Peyer's patch (tissue), 4 donors: Measurements from ENCODE around the gene TAS2R13. TPM values are rescaled to one million over a fixed set of nuclear protein-coding genes. Genes with fewer than 3 reads are reported as not detected.

Experiments
- DNase-seq, 3 donors: peaks; one replicate each; pipeline ENCODE4 v3.0.0-alpha.2; 2017 to 2019
- H3K27ac ChIP-seq, 4 donors: fragments of 200-600 bp; sonication (generic); one replicate each; pipeline ENCODE4 v1.5.1; 2016 to 2019
- H3K27me3 ChIP-seq, 2 donors: fragments of 200-600 bp; sonication (generic); one replicate each; pipeline ENCODE4 v1.5.1; 2019
- H3K36me3 ChIP-seq, 3 donors: fragments of 200-600 bp; sonication (generic); one replicate each; pipeline ENCODE4 v1.5.1; 2016 to 2019
- H3K4me1 ChIP-seq, 4 donors: fragments of 200-600 bp; sonication (generic); one replicate each; pipeline ENCODE4 v1.5.1; 2016 to 2019
- H3K4me3 ChIP-seq, 4 donors: fragments of 200-600 bp; sonication (generic); 1 replicate in 3 of 4; 2 replicates in 1 of 4; pipeline ENCODE4 v1.5.1; 2016 to 2019; ENCODE audit warnings: mild to moderate bottlenecking in 1 of 4
- H3K9me3 ChIP-seq, 4 donors: fragments of 200-600 bp; sonication (generic); one replicate each; pipeline ENCODE4 v1.5.1; 2016 to 2019; ENCODE audit warnings: mild to moderate bottlenecking in 1 of 4
- CTCF ChIP-seq, 6 experiments: fragments of 450-650 bp in 4 of 6; fragments of 200-600 bp in 2 of 6; sonication (generic) in 1 of 6; IDR thresholded peaks; one replicate each; pipeline ENCODE4 v1.5.1; 2017 to 2019; ENCODE audit warnings: antibody characterized with exemption in 6 of 6, mild to moderate bottlenecking in 3 of 6, moderate library complexity in 1 of 6
- POLR2A ChIP-seq, 2 donors: fragments of 450-650 bp; IDR thresholded peaks; one replicate each; pipeline ENCODE4 v1.5.1; 2017; ENCODE audit warnings: antibody characterized with exemption in 2 of 2, mild to moderate bottlenecking in 2 of 2, moderate library complexity in 2 of 2
- total RNA-seq, 4 donors: library from RNA; depleted of rRNA; stranded (reverse); fragments of >200 nt; gene quantifications; one replicate each; pipeline ENCODE4 v1.1.0, GENCODE V29; 2016

The TAS2R13 gene
- total RNA-seq, 4 donors from 2014 or later: 1.8 to 7.9 (median 7.2) TPM; not detected in 1

GRCh38 chr12:10941369-10941768 lies 32.0 kb upstream of the TAS2R13 start:
- no peaks in the 10 kb centered on the region for H3K36me3 ChIP-seq
- no peaks in the 10 kb centered on the region for H3K27me3 ChIP-seq
- H3K4me1 ChIP-seq: no peaks in the 10 kb centered on the region
- no peaks in the 10 kb centered on the region for H3K9me3 ChIP-seq
- no peak overlapping the region for H3K4me3 ChIP-seq
- H3K27ac ChIP-seq: no peak overlapping the region
- TF ChIP-seq CTCF (IDR thresholded peaks at IDR 0.05): no peak
- TF ChIP-seq POLR2A (IDR thresholded peaks at IDR 0.05): no peak
- no peak for DNase-seq

- DNase-seq: no peak
- no peaks in the 10 kb centered on the region for H3K9me3 ChIP-seq
- no peaks in the 10 kb centered on the region for H3K27me3 ChIP-seq
- no peaks in the 10 kb centered on the region for H3K36me3 ChIP-seq
- TF ChIP-seq CTCF (IDR thresholded peaks at IDR 0.05) (no peak), POLR2A (IDR thresholded peaks at IDR 0.05) (no peak)
- no peak overlapping the region for H3K4me3 ChIP-seq
- H3K27ac ChIP-seq: no peak overlapping the region
- H3K4me1 ChIP-seq: no peaks in the 10 kb centered on the region
Observed at GRCh38 chr12:10940389-10940788, 31.0 kb upstream of the TAS2R13 start.

- no peaks in the 10 kb centered on the region for H3K36me3 ChIP-seq
- TF ChIP-seq CTCF (IDR thresholded peaks at IDR 0.05) (no peak), POLR2A (IDR thresholded peaks at IDR 0.05) (no peak)
- no peaks in the 10 kb centered on the region for H3K9me3 ChIP-seq
Observed at GRCh38 chr12:10939163-10939562, 29.8 kb upstream of the TAS2R13 start, which contains the start of gene TAS2R14. TAS2R14 (minus strand) TSS chr12:10939263; CDS start chr12:10939207, 56 bp downstream.

GRCh38 chr12:10936506-10936905 lies 27.1 kb upstream of the TAS2R13 start:
- Histone ChIP-seq H3K36me3 (no peaks in the 10 kb centered on the region), H3K4me3 (no peak overlapping the region), H3K9me3 (no peaks in the 10 kb centered on the region), H3K27me3 (no peaks in the 10 kb centered on the region), H3K4me1 (no peaks in the 10 kb centered on the region), H3K27ac (no peak overlapping the region)
- DNase-seq: no peak
- TF ChIP-seq POLR2A (IDR thresholded peaks at IDR 0.05): no peak
- no peak for TF ChIP-seq CTCF (IDR thresholded peaks at IDR 0.05)

More at GRCh38 chr12:10939163-10939562, 29.8 kb upstream of the TAS2R13 start, which contains the start of gene TAS2R14:
- no peaks in the 10 kb centered on the region for H3K27me3 ChIP-seq
- H3K4me3 ChIP-seq: no peak within 1 kb of the TSS
- no peaks in the 10 kb centered on the region for H3K4me1 ChIP-seq
- no peak within 1 kb of the TSS for H3K27ac ChIP-seq
- DNase-seq: no peak

- TF ChIP-seq POLR2A (IDR thresholded peaks at IDR 0.05): no peak
- no peak for TF ChIP-seq CTCF (IDR thresholded peaks at IDR 0.05)
Observed at GRCh38 chr12:10928746-10929286, 19.5 kb upstream of the TAS2R13 start, which contains the start of gene PRH2. PRH2 (plus strand) TSS chr12:10929236; CDS start chr12:10929274, 38 bp downstream.

More at GRCh38 chr12:10928746-10929286, 19.5 kb upstream of the TAS2R13 start, which contains the start of gene PRH2:
- no peak within 1 kb of the TSS for H3K4me3 ChIP-seq
- H3K27me3 ChIP-seq: no peaks in the 10 kb centered on the region
- H3K9me3 ChIP-seq: no peaks in the 10 kb centered on the region
- H3K27ac ChIP-seq: no peak within 1 kb of the TSS
- DNase-seq: no peak
- H3K4me1 ChIP-seq: no peaks in the 10 kb centered on the region
- H3K36me3 ChIP-seq: no peaks in the 10 kb centered on the region
